WTC11 (cell line): ENCODE results near the gene SLC17A2. TPM values are rescaled to one million over a fixed set of nuclear protein-coding genes. Genes with fewer than 3 reads are reported as not detected.

ENCODE experiments used
- ATAC-seq: fragments of 200-7000 bp; cut with Tn5 transposase; 2 replicates; pipeline ENCODE4 v1.10.0; 2021; ENCODE audit warnings: mild to moderate bottlenecking, moderate library complexity
- CTCF ChIA-PET: fragments of 300-600 bp; sonication (Branson Sonifier 250); formaldehyde crosslinking; loops from one replicate; lab custom pipeline; 2021; ENCODE audit warnings: antibody characterized with exemption; lab: Charles Lee
- POLR2A ChIA-PET: fragments of 350-600 bp; sonication (Branson Sonifier 250); formaldehyde crosslinking; loops from one replicate; lab custom pipeline; 2021; ENCODE audit warnings: antibody characterized with exemption; lab: Charles Lee
- DNase-seq: peaks from one replicate; pipeline ENCODE4 v3.0.0; 2021; ENCODE audit warnings: low spot score
- H3K27ac Mint-ChIP-seq: 2 replicates; pipeline ENCODE4 v1.8.0; 2021; ENCODE audit warnings: mixed read lengths
- H3K27me3 Mint-ChIP-seq: 2 replicates; pipeline ENCODE4 v1.8.0; 2021; ENCODE audit warnings: low read depth, mild to moderate bottlenecking, moderate library complexity, mixed read lengths
- H3K36me3 Mint-ChIP-seq: 2 replicates; pipeline ENCODE4 v1.8.0; 2021; ENCODE audit warnings: mixed read lengths
- H3K4me1 Mint-ChIP-seq: 2 replicates; pipeline ENCODE4 v1.8.0; 2022; ENCODE audit warnings: mixed read lengths
- H3K4me3 Mint-ChIP-seq: 2 replicates; pipeline ENCODE4 v1.8.0; 2021; ENCODE audit warnings: mild to moderate bottlenecking, moderate library complexity, mixed read lengths
- H3K9me3 Mint-ChIP-seq: 2 replicates; pipeline ENCODE4 v1.8.0; 2021; ENCODE audit warnings: mixed read lengths
- CREB1 ChIP-seq: sonication (generic); formaldehyde crosslinking; IDR thresholded peaks from 2 replicates; pipeline ENCODE4 v1.8.0; 2023; ENCODE audit warnings: mild to moderate bottlenecking, missing genetic modification reagents
- ETV6 ChIP-seq: sonication (generic); formaldehyde crosslinking; IDR thresholded peaks from 2 replicates; pipeline ENCODE4 v1.8.1; 2022; ENCODE audit warnings: mild to moderate bottlenecking, missing genetic modification reagents
- FOXK1 ChIP-seq: sonication (generic); formaldehyde crosslinking; IDR thresholded peaks from 2 replicates; pipeline ENCODE4 v1.8.0; 2022; ENCODE audit warnings: mild to moderate bottlenecking, moderate library complexity, missing genetic modification reagents
- GABPB1 ChIP-seq: sonication (generic); formaldehyde crosslinking; IDR thresholded peaks from 2 replicates; pipeline ENCODE4 v1.8.1; 2023; ENCODE audit warnings: mild to moderate bottlenecking, missing genetic modification reagents
- HMGXB4 ChIP-seq: sonication (generic); formaldehyde crosslinking; IDR thresholded peaks from 2 replicates; pipeline ENCODE4 v1.8.1; 2023; ENCODE audit warnings: mild to moderate bottlenecking, moderate library complexity, missing genetic modification reagents
- NFE2L1 ChIP-seq: sonication (generic); formaldehyde crosslinking; IDR thresholded peaks from 2 replicates; pipeline ENCODE4 v1.8.1; 2023; ENCODE audit warnings: missing genetic modification reagents
- OVOL2 ChIP-seq: fragments of 250-450 bp; sonication (Bioruptor Pico); IDR thresholded peaks from 2 replicates; pipeline ENCODE4 v1.9.0; 2021; ENCODE audit warnings: mild to moderate bottlenecking, borderline replicate concordance
- SMAD3 ChIP-seq: sonication (generic); formaldehyde crosslinking; IDR thresholded peaks from 2 replicates; pipeline ENCODE4 v1.8.0; 2022; ENCODE audit warnings: missing genetic modification reagents, mild to moderate bottlenecking, borderline replicate concordance
- SOX15 ChIP-seq: fragments of 250-450 bp; sonication (Bioruptor Pico); IDR thresholded peaks from 2 replicates; pipeline ENCODE4 v1.9.0; 2021; ENCODE audit warnings: mild to moderate bottlenecking
- TCF7 ChIP-seq: sonication (generic); formaldehyde crosslinking; IDR thresholded peaks from 2 replicates; pipeline ENCODE4 v1.8.0; 2022; ENCODE audit warnings: mild to moderate bottlenecking, low read depth, missing genetic modification reagents, moderate library complexity
- ZNF138 ChIP-seq: sonication (generic); formaldehyde crosslinking; conservative IDR thresholded peaks from 2 replicates; pipeline ENCODE4 v1.8.1; 2022; ENCODE audit warnings: mild to moderate bottlenecking, moderate library complexity, missing genetic modification reagents
- ZNF263 ChIP-seq: sonication (generic); formaldehyde crosslinking; IDR thresholded peaks from 2 replicates; pipeline ENCODE4 v1.8.1; 2022; ENCODE audit warnings: low read depth, mild to moderate bottlenecking, moderate library complexity, missing genetic modification reagents
- ZNF532 ChIP-seq: fragments of 250-450 bp; sonication (Bioruptor Pico); IDR thresholded peaks from 2 replicates; pipeline ENCODE4 v1.9.0; 2021; ENCODE audit warnings: mild to moderate bottlenecking, borderline replicate concordance
- total RNA-seq: library from RNA; stranded (reverse); gene quantifications from 3 replicates; pipeline ENCODE4 v1.2.3, GENCODE V29; 2021
- TF ChIP-seq, protein P1 (sequence below): sonication (generic); formaldehyde crosslinking; IDR thresholded peaks from 2 replicates; pipeline ENCODE4 v1.8.1; 2022; ENCODE audit warnings: low read depth, missing genetic modification reagents, borderline replicate concordance

The SLC17A2 gene
- total RNA-seq, 1 experiment from 2014 or later = not detected

- TF ChIP-seq ZNF532 = no peak
- no peak for TF ChIP-seq OVOL2 (CRISPR knock-in tag)
- TF ChIP-seq FOXK1 (CRISPR knock-in tag) = no peak
- TF ChIP-seq, protein P1, sequence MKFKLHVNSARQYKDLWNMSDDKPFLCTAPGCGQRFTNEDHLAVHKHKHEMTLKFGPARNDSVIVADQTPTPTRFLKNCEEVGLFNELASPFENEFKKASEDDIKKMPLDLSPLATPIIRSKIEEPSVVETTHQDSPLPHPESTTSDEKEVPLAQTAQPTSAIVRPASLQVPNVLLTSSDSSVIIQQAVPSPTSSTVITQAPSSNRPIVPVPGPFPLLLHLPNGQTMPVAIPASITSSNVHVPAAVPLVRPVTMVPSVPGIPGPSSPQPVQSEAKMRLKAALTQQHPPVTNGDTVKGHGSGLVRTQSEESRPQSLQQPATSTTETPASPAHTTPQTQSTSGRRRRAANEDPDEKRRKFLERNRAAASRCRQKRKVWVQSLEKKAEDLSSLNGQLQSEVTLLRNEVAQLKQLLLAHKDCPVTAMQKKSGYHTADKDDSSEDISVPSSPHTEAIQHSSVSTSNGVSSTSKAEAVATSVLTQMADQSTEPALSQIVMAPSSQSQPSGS (CRISPR knock-in tag) = no peak
- no peak for TF ChIP-seq CREB1
- TF ChIP-seq ZNF138 (CRISPR knock-in tag) = no peak
- TF ChIP-seq ZNF263 (CRISPR knock-in tag) = no peak
- TF ChIP-seq NFE2L1 (CRISPR knock-in tag) = no peak
- no peak for TF ChIP-seq SMAD3 (CRISPR knock-in tag)
- no peak for TF ChIP-seq TCF7
- TF ChIP-seq ETV6 (CRISPR knock-in tag) = no peak
These were observed 13.4 kb upstream of the SLC17A2 start (continued) for GRCh38 chr6:25943887-25944286.

DNA sequence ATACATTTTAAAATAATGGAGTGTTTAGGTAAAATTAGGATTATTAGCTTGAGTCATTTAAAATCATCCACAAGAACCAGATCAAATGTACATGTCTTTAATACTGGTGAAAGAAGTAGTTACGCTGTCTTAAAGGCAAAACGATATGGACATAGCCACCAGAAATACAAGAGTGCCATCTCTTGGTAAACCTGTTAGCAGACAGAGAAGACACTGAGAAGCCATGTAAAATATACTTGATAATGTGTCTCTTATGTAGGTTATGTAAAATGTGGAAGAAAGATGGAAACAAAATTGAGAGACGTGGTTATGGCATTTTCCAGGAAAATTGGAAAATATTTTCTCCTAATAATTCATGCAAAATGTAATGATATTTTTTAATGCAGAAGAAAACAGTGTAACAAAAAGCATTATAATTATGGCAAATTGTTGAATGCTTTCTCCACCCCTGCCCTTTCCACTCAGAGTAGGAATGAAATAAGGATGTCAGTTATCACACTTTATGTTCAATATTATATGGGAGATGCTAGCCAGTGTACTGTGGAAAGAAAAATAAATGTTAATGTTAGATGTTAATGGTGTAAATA lies 12.2 kb upstream of the SLC17A2 start:
- DNase-seq (no peak), ATAC-seq (peak; percentile 52)
- Mint-ChIP-seq H3K27me3 (no peaks in the 10 kb centered on the region), H3K27ac (no peak overlapping the region), H3K36me3 (peaks cover 14% of the 10 kb centered on the region), H3K4me1 (no peaks in the 10 kb centered on the region), H3K4me3 (no peak overlapping the region), H3K9me3 (peaks cover 22% of the 10 kb centered on the region)
- POLR2A ChIA-PET = no interaction called here
- TF ChIP-seq SOX15 (CRISPR knock-in tag) (no peak), HMGXB4 (CRISPR knock-in tag) (no peak), GABPB1 (CRISPR knock-in tag) (peak; percentile 44; the same call in 1 of the 2 replicates), ZNF532 (no peak)
- CTCF ChIA-PET = no interaction called here
